Caco-2 (cell line): ENCODE measurements around the gene NUP85. TPM values are rescaled to one million over a fixed set of nuclear protein-coding genes. Genes with fewer than 3 reads are reported as not detected.
A peak's percentile ranks its signal among the peaks of the same experiment; 100 is the strongest.

Experiments
- BruUV-seq: library from RNA; stranded (reverse); fragments of 400-500 nt; replicated peaks from 2 replicates; lab custom pipeline; 2021; lab: Mats Ljungman, UMichigan
- CTCF ChIA-PET: fragments of 300-600 bp; sonication (Branson Sonifier 250); formaldehyde crosslinking; loops from one replicate; lab custom pipeline; 2022; ENCODE audit warnings: antibody characterized with exemption; lab: Charles Lee
- POLR2A ChIA-PET: fragments of 300-600 bp; sonication (Branson Sonifier 250); formaldehyde crosslinking; loops from one replicate; lab custom pipeline; 2022; ENCODE audit warnings: antibody characterized with exemption; lab: Charles Lee
- DNase-seq, 2 experiments: peaks; one replicate each; pipeline versions ENCODE4 v3.0.0 to v3.0.0-alpha.2; 2020 to 2022
- H3K27me3 ChIP-seq: replicated peaks from 2 replicates; pipeline ENCODE4 v1.6.0; 2011; ENCODE audit warnings: low read length; ENCODE audit not compliant: control insufficient read depth, insufficient read depth
- H3K36me3 ChIP-seq: 2 replicates; pipeline ENCODE4 v1.5.1; 2011; ENCODE audit warnings: low read length; ENCODE audit not compliant: control insufficient read depth, insufficient read depth
- H3K4me1 ChIP-seq: fragments of 250-450 bp; sonication (Bioruptor Pico); 2 replicates; pipeline ENCODE4 v1.5.1; 2020; ENCODE audit warnings: mild to moderate bottlenecking
- H3K4me3 ChIP-seq: 2 replicates; pipeline ENCODE4 v1.5.1; 2011; ENCODE audit warnings: low read depth, mild to moderate bottlenecking, control low read depth, low read length
- H3K9me3 ChIP-seq: fragments of 250-450 bp; sonication (Bioruptor Pico); 2 replicates; pipeline ENCODE4 v1.5.1; 2020; ENCODE audit warnings: mild to moderate bottlenecking, moderate library complexity
- H3K27ac Mint-ChIP-seq: one replicate; pipeline ENCODE4 v1.8.0; 2022; ENCODE audit warnings: mixed read lengths; ENCODE audit not compliant: unreplicated experiment
- H3K27me3 Mint-ChIP-seq: one replicate; pipeline ENCODE4 v1.8.0; 2022; ENCODE audit warnings: mixed read lengths; ENCODE audit not compliant: insufficient read depth, unreplicated experiment
- H3K36me3 Mint-ChIP-seq: one replicate; pipeline ENCODE4 v1.8.0; 2022; ENCODE audit warnings: mild to moderate bottlenecking, mixed read lengths; ENCODE audit not compliant: insufficient read depth, unreplicated experiment
- H3K4me1 Mint-ChIP-seq: one replicate; pipeline ENCODE4 v1.8.0; 2022; ENCODE audit warnings: low read depth, mixed read lengths; ENCODE audit not compliant: unreplicated experiment
- H3K4me3 Mint-ChIP-seq: one replicate; pipeline ENCODE4 v1.8.0; 2022; ENCODE audit warnings: mild to moderate bottlenecking, moderate library complexity, mixed read lengths; ENCODE audit not compliant: unreplicated experiment
- H3K9me3 Mint-ChIP-seq: one replicate; pipeline ENCODE4 v1.8.0; 2022; ENCODE audit warnings: mixed read lengths; ENCODE audit not compliant: unreplicated experiment
- CTCF ChIP-seq, 2 experiments: fragments of 200-600 bp in 1 of 2; IDR thresholded peaks; 1 replicate in 1 of 2; 2 replicates in 1 of 2; pipeline versions ENCODE4 v1.5.1 to v1.8.0; 2011 to 2022; ENCODE audit warnings: antibody characterized with exemption in 1 of 2, control low read depth in 1 of 2, inconsistent platforms in 1 of 2, low read depth in 1 of 2, low read length in 1 of 2, mild to moderate bottlenecking in 1 of 2, moderate library complexity in 1 of 2; ENCODE audit not compliant: insufficient read depth in 1 of 2, severe bottlenecking in 1 of 2, unreplicated experiment in 1 of 2
- intact Hi-C: fragments of 100-400 bp; cut with micrococcal nuclease; formaldehyde crosslinking; loops from one replicate; pipeline ENCODE4 v1.10.0; 2022; ENCODE audit not compliant: unreplicated experiment
- total RNA-seq: library from RNA; stranded (reverse); gene quantifications from 2 replicates; pipeline ENCODE4 v1.2.3, GENCODE V29; 2022

The NUP85 gene
- total RNA-seq, 1 experiment from 2014 or later: 119 TPM

GRCh38 chr17:75262112-75262606, 56.7 kb downstream of the NUP85 start:
- Histone ChIP-seq H3K9me3 (no peaks in the 10 kb centered on the region), H3K4me1 (0 out of 2 replicates have a peak, but pooled peaks cover under 1% of the 10 kb centered on the region), H3K36me3 (peaks cover 10% of the 10 kb centered on the region), H3K27me3 (no peaks in the 10 kb centered on the region), H3K4me3 (peak overlapping the region; percentile 89)
- ChIA-PET POLR2A (interaction anchor here (0.6 to 3.0 kb wide), 12 partner anchors 9 to 264 kb away, joined by 3 to 48 read pairs (median 4); partner anchors contain the start of genes GRB2, MIF4GD, SLC25A19 and SUMO2), CTCF (interaction anchor here (0.6 to 3.3 kb wide), 8 partner anchors 8 to 371 kb away, joined by 3 to 42 read pairs (median 4); partner anchors contain the start of genes MIF4GD and SLC25A19)
- Mint-ChIP-seq H3K27ac (peak overlapping the region; percentile 100), H3K27me3 (no peaks in the 10 kb centered on the region), H3K36me3 (peaks cover 40% of the 10 kb centered on the region), H3K4me1 (peaks cover 25% of the 10 kb centered on the region), H3K9me3 (no peaks in the 10 kb centered on the region), H3K4me3 (peak overlapping the region; percentile 97)
- intact Hi-C loops: no loop called here
- no peak for TF ChIP-seq CTCF (IDR thresholded peaks at IDR 0.05; ENCODE audit: insufficient read depth in 1 of 2, low read depth in 1 of 2, low read length in 1 of 2, severe bottlenecking in 1 of 2, unreplicated experiment in 1 of 2)
- DNase-seq: no peak
- TSS peak; percentile 64 for BruUV-seq

GRCh38 chr17:75263055-75263454, 57.6 kb downstream of the NUP85 start:
- Histone ChIP-seq H3K4me3 (no peak overlapping the region), H3K4me1 (0 out of 2 replicates have a peak, but pooled peaks cover 5% of the 10 kb centered on the region), H3K9me3 (no peaks in the 10 kb centered on the region), H3K27me3 (no peaks in the 10 kb centered on the region), H3K36me3 (peaks cover 10% of the 10 kb centered on the region)
- ChIA-PET POLR2A (interaction anchor here (0.7 to 3.0 kb wide), 3 partner anchors 8 to 26 kb away, joined by 7 to 48 read pairs (median 20); partner anchors contain the start of genes MIF4GD and SLC25A19), CTCF (interaction anchor here (0.5 to 2.2 kb wide), 5 partner anchors 8 to 370 kb away, joined by 3 to 14 read pairs (median 3); partner anchors contain the start of genes MIF4GD and SLC25A19)
- Mint-ChIP-seq H3K27ac (peak overlapping the region; percentile 100), H3K27me3 (no peaks in the 10 kb centered on the region), H3K4me1 (peaks cover 16% of the 10 kb centered on the region), H3K36me3 (peaks cover 48% of the 10 kb centered on the region), H3K4me3 (peak overlapping the region; percentile 97), H3K9me3 (no peaks in the 10 kb centered on the region)
- TF ChIP-seq CTCF (IDR thresholded peaks at IDR 0.05; ENCODE audit: insufficient read depth in 1 of 2, low read depth in 1 of 2, low read length in 1 of 2, severe bottlenecking in 1 of 2, unreplicated experiment in 1 of 2): no peak
- DNase-seq: no peak
- intact Hi-C loops: no loop called here
- no TSS peak for BruUV-seq

GRCh38 chr17:75265614-75266315, 60.3 kb downstream of the NUP85 start:
- no peaks in the 10 kb centered on the region for H3K9me3 ChIP-seq
- no TSS peak for BruUV-seq
- H3K36me3 ChIP-seq: peaks cover 10% of the 10 kb centered on the region
- Mint-ChIP-seq H3K36me3 (peaks cover 62% of the 10 kb centered on the region), H3K4me1 (peaks cover 15% of the 10 kb centered on the region), H3K9me3 (no peaks in the 10 kb centered on the region), H3K27me3 (no peaks in the 10 kb centered on the region), H3K4me3 (no peak overlapping the region), H3K27ac (no peak overlapping the region)
- POLR2A ChIA-PET: no interaction called here
- H3K27me3 ChIP-seq: no peaks in the 10 kb centered on the region
- no peak for TF ChIP-seq CTCF (IDR thresholded peaks at IDR 0.05; ENCODE audit: insufficient read depth in 1 of 2, low read depth in 1 of 2, low read length in 1 of 2, severe bottlenecking in 1 of 2, unreplicated experiment in 1 of 2)
- no peak for DNase-seq
- CTCF ChIA-PET: no interaction called here
- intact Hi-C loops: no loop called here
- 0 out of 2 replicates have a peak, but pooled peaks cover 9% of the 10 kb centered on the region for H3K4me1 ChIP-seq
- H3K4me3 ChIP-seq: no peak overlapping the region
